ENCODE data around the gene RTN1. TPM values are rescaled to one million over a fixed set of nuclear protein-coding genes. Genes with fewer than 3 reads are reported as not detected.

The RTN1 gene
- polyA plus RNA-seq, 1 experiment: 0.36 TPM

DNA sequence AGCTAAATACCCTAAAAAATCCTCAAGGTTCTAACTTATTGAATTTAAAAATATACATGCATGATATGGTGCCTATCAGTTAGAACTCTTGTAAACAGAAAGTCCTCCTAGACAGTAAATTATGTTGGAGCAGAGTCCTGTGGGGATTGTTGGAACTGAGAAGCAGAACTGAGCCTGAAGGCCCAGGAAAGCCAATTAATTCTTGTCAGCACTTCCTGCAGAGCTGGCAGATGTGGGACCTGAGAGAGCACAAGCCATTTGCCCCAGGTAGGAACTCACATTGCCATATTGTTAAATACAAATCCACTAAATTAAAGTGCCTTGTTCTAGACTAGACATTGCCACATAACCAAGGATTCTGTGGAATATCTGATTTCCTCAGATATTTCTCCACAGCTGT is 117.1 kb downstream of the RTN1 start:
- no peak for DNase-seq (ENCODE audit: low read depth)
- POLR2A ChIA-PET: no interaction called here
- no peaks in the 10 kb centered on the region for H3K27me3 ChIP-seq (ENCODE audit: control insufficient read depth, insufficient read depth, low read length)
- no peak overlapping the region for H3K4me3 ChIP-seq (ENCODE audit: low read depth, low read length)
- TF ChIP-seq, protein P1, sequence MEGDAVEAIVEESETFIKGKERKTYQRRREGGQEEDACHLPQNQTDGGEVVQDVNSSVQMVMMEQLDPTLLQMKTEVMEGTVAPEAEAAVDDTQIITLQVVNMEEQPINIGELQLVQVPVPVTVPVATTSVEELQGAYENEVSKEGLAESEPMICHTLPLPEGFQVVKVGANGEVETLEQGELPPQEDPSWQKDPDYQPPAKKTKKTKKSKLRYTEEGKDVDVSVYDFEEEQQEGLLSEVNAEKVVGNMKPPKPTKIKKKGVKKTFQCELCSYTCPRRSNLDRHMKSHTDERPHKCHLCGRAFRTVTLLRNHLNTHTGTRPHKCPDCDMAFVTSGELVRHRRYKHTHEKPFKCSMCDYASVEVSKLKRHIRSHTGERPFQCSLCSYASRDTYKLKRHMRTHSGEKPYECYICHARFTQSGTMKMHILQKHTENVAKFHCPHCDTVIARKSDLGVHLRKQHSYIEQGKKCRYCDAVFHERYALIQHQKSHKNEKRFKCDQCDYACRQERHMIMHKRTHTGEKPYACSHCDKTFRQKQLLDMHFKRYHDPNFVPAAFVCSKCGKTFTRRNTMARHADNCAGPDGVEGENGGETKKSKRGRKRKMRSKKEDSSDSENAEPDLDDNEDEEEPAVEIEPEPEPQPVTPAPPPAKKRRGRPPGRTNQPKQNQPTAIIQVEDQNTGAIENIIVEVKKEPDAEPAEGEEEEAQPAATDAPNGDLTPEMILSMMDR (IDR thresholded peaks at IDR 0.05; ENCODE audit: insufficient read depth, low read depth, low read length): no peak
- CTCF ChIA-PET: no interaction called here
- H3K36me3 ChIP-seq (ENCODE audit: control insufficient read depth, insufficient read depth, low read length): no peaks in the 10 kb centered on the region

DNA sequence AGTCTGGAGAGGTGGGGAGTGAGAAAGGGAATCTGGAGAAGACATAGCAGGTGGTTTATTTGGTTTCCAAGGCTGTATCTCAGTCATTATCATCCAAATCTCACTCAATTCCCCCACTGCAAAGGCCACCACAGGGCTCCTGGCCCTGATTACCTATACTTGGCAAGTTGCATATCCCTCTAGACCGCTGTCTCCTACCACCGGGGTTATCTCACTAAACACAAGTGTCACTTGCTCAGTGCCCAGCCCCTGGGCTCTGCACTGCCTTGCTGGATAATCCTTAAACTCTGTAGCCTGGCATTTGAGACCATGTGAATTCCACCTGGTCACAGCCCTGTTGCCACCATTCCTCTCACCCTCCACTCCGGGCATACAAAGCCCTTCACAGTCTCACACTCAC is 119.0 kb downstream of the RTN1 start:
- no peak overlapping the region for H3K4me3 ChIP-seq (ENCODE audit: low read depth, low read length)
- ChIA-PET POLR2A (no interaction called here), CTCF (no interaction called here)
- H3K27me3 ChIP-seq (ENCODE audit: control insufficient read depth, insufficient read depth, low read length): no peaks in the 10 kb centered on the region
- no peak for DNase-seq (ENCODE audit: low read depth)
- TF ChIP-seq, protein P1 (IDR thresholded peaks at IDR 0.05; ENCODE audit: insufficient read depth, low read depth, low read length): no peak
- no peaks in the 10 kb centered on the region for H3K36me3 ChIP-seq (ENCODE audit: control insufficient read depth, insufficient read depth, low read length)

DNA sequence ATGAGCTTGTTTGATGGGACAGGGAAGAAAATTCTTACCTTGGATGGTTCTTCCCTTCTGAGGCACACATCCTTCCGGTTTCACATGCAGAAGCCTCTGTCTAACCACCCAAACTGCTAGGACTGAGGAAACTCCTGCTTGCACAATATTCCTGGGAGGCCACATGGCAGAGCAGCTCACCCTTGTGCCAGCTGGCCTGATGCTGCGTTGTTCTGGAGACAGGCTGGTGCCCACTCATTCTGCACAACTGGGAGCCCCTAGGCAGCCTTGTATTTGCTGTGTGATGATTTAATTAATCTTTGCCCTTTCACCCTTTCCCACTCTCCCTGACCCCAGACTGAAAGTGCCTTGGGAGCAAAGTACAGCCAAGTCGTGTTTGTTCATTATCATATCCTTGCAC is 130.8 kb downstream of the RTN1 start:
- CTCF ChIA-PET: no interaction called here

DNA sequence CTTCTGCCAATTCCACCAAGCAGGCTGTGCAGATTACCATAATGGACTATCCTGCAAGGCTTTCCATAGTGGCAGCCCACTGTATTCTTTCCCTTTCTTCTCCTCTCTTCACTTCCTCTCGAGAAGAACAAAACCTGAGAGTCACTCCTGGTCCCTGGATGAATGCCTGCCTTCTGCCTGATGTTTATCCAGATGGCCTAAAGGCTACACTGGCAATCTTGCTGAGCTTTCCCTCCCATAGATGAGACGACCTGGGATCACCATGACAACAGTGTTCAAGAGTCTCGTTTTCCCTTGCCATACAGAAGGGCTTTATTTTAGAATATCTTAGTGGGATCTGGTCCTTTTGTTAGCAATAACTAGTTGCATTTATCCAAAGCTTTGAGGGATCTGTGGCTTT is 142.3 kb downstream of the RTN1 start:
- POLR2A ChIA-PET: no interaction called here
- H3K27me3 ChIP-seq (ENCODE audit: control insufficient read depth, insufficient read depth, low read length): no peaks in the 10 kb centered on the region
- CTCF ChIA-PET: no interaction called here
- no peak overlapping the region for H3K4me3 ChIP-seq (ENCODE audit: low read depth, low read length)
- no peaks in the 10 kb centered on the region for H3K36me3 ChIP-seq (ENCODE audit: control insufficient read depth, insufficient read depth, low read length)
- TF ChIP-seq, protein P1 (IDR thresholded peaks at IDR 0.05; ENCODE audit: insufficient read depth, low read depth, low read length): no peak
- no peak for DNase-seq (ENCODE audit: low read depth)

More for the DNA sequence above, 130.8 kb downstream of the RTN1 start:
- Histone ChIP-seq H3K36me3 (ENCODE audit: control insufficient read depth, insufficient read depth, low read length) (no peaks in the 10 kb centered on the region), H3K27me3 (ENCODE audit: control insufficient read depth, insufficient read depth, low read length) (no peaks in the 10 kb centered on the region), H3K4me3 (ENCODE audit: low read depth, low read length) (no peak overlapping the region)
- POLR2A ChIA-PET: no interaction called here
- TF ChIP-seq, protein P1 (IDR thresholded peaks at IDR 0.05; ENCODE audit: insufficient read depth, low read depth, low read length): no peak
- no peak for DNase-seq (ENCODE audit: low read depth)

DNA sequence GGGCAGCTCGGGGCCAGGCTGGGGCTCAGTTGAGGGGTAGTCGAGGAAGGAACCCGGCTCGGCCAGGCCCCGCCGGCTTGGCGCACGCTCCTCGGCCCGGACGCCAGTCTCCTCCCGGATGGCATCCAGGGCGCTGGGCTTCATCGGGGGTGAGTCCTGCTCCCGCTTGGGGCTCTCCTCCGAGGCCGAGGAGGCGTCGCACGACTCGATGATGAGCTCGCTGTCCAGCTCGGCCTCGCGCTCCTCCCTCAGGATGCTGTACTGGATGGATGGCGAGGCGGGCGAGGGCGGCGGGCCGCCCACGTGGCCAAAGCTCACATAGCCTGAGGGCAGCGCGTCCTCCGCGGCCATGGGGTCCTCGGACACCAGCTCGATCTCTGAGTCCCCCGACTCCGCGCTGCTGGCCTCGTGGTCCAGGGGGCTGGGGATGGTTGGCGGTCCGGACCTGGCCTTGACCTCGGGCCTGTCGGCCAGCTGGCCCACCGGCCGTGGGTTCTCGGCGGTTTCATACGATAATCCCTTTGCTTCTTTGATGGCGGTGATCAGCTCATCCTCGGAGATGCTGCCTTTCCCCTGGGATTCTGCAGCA is 143.4 kb downstream of the RTN1 start:
- H3K27me3 ChIP-seq (ENCODE audit: control insufficient read depth, insufficient read depth, low read length): no peaks in the 10 kb centered on the region
- ChIA-PET CTCF (no interaction called here), POLR2A (no interaction called here)
- TF ChIP-seq, protein P1 (IDR thresholded peaks at IDR 0.05; ENCODE audit: insufficient read depth, low read depth, low read length): no peak
- no peaks in the 10 kb centered on the region for H3K36me3 ChIP-seq (ENCODE audit: control insufficient read depth, insufficient read depth, low read length)
- H3K4me3 ChIP-seq (ENCODE audit: low read depth, low read length): no peak overlapping the region
- no peak for DNase-seq (ENCODE audit: low read depth)
